Measurements from ENCODE around the gene METTL6.

Gene METTL6

GRCh38 chr3:15438983-15439382 is 11.6 kb upstream of the METTL6 start:
- DNase-seq (ENCODE audit: low read depth) = no peak
- no peak for TF ChIP-seq CTCF (IDR thresholded peaks at IDR 0.05; ENCODE audit: low read depth, low read length, missing control alignments)
- H3K4me3 ChIP-seq (ENCODE audit: low read depth, low read length) = no peak overlapping the region

- no peak for DNase-seq (ENCODE audit: low read depth)
- no peak overlapping the region for H3K4me3 ChIP-seq (ENCODE audit: low read depth, low read length)
- no peak for TF ChIP-seq CTCF (IDR thresholded peaks at IDR 0.05; ENCODE audit: low read depth, low read length, missing control alignments)
These were observed 8.9 kb upstream of the METTL6 start for GRCh38 chr3:15436246-15436645.

DNA sequence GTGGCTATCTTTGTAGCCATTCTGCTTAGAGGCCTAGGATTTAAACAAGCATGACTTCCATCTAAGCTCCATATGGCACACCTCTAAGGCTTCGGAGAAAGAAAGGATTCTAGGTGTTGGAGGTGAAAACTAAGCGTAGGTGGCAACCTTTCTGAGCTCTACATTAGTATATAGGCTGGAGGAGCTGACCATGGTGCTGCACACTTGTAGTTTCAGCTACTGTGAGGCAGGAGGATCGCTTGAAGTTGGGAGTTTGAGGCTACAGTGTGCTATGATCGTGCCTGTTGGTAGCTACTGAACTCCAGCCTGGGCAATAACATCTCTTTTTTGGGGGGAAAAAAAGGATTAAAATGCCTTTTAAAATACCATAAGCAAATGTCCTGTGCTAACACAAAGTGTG is 7.4 kb upstream of the METTL6 start:
- DNase-seq (ENCODE audit: low read depth) = no peak
- no peak for TF ChIP-seq CTCF (IDR thresholded peaks at IDR 0.05; ENCODE audit: low read depth, low read length, missing control alignments)

DNA sequence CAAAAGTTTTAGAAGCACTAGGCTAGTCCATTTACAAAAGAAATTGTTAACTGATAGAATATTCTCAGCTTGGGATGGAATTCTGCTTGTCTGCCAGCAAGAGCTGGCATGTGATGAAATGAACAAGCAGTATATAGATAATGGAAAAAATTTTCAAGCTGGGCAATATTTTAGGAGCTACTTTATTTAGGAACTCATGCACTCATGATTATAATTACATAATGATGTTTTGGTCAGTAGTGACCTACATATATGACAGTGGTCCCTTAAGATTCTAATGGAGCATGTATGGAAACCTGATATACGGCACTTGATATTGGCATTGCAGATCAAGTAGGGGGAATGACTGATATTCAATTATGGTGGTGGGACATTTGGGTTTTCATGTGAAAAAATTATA is 6.2 kb upstream of the METTL6 start:
- no peak for TF ChIP-seq CTCF (IDR thresholded peaks at IDR 0.05; ENCODE audit: low read depth, low read length, missing control alignments)
- H3K4me3 ChIP-seq (ENCODE audit: low read depth, low read length) = no peak overlapping the region
- DNase-seq (ENCODE audit: low read depth) = no peak

More for the DNA sequence above, 7.4 kb upstream of the METTL6 start:
- H3K4me3 ChIP-seq (ENCODE audit: low read depth, low read length) = no peak overlapping the region

DNA sequence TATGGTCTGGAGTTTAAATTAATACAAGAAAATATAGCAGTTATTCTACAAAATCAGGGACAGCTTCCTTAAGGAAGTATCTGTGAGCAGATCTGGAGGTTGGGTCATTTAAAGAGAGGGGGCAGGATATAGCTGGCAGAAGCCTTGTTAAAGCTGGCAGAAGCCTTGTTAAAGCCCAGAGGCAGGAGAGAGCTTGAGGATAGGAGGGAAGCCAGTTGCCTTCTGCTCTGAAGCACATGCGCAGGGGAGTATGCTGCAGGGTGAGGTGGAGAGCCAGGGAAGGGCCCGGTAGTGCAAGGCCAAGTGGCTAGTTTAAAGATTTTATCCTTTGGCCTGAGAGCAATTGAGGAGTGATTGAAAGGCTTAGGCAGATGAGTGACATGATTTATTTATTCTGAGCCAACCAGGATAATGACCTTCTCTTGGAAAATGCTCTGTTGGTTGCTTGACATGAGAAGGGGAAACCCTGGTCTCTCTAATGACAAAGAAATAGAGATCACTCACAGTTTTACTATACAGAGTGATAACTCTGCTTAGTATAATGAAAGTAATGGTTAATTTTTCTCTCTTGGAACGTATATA is 4.0 kb upstream of the METTL6 start:
- no peak overlapping the region for H3K4me3 ChIP-seq (ENCODE audit: low read depth, low read length)
- TF ChIP-seq CTCF (IDR thresholded peaks at IDR 0.05; ENCODE audit: low read depth, low read length, missing control alignments) = no peak
- DNase-seq (ENCODE audit: low read depth) = no peak

DNA sequence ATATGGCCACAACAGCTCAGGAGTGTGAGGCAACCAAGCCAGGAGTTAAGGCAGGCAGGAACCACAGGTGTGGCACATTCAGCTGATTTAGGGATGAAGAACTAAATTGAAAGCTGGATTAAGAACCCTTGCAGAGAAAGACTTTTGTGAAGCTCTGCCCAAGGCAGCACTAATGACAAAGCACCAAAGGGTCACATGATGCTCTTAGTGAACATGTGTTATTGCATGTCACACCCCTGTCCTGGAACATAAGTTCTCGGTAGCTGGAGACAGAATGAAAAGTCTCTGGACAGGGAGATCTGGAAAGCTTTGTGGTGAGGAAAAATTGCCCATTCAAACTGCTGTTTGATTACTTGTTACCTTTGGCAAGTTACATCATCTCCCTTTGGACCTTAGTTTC is 3.3 kb upstream of the METTL6 start:
- TF ChIP-seq CTCF (IDR thresholded peaks at IDR 0.05; ENCODE audit: low read depth, low read length, missing control alignments) = no peak
- no peak overlapping the region for H3K4me3 ChIP-seq (ENCODE audit: low read depth, low read length)
- no peak for DNase-seq (ENCODE audit: low read depth)

- no peak for DNase-seq (ENCODE audit: low read depth)
- H3K4me3 ChIP-seq (ENCODE audit: low read depth, low read length) = peak overlapping the region; percentile 68; the same call in 1 of the 2 replicates
These were observed 1.7 kb upstream of the METTL6 start for GRCh38 chr3:15429080-15429479.

More at GRCh38 chr3:15429080-15429479, 1.7 kb upstream of the METTL6 start:
- no peak for TF ChIP-seq CTCF (IDR thresholded peaks at IDR 0.05; ENCODE audit: low read depth, low read length, missing control alignments)

All from GM12864 (cell line).